Measurements from ENCODE around the gene LGMN. TPM values are rescaled to one million over a fixed set of nuclear protein-coding genes. Genes with fewer than 3 reads are reported as not detected.
A peak's percentile ranks its signal among the peaks of the same experiment; 100 is the strongest.

Gene LGMN
- total and polyA plus RNA-seq, 4 experiments from 2014 or later: 9.6 to 14.0 (median 12.3) TPM

DNA sequence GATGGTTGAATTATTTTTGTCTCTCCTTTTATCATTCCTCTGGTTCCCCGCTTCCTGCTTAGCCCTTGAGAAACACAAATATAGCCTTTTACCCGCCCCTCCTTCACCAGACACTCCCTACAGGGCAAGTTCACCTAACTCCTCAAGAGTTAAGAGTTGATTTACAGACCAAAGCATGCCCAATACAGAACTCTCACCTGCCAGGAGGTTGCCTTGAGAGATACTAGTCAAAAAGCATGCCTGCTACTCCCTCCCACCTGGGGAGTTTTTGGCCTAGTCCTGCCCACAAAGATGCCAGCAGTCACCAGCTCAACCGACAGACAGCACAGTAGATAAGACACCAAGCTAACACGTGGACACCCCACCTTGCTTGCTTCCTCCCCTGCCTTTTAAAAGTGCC, 11.2 kb downstream of the LGMN start:
- Histone ChIP-seq H3K27me3 (ENCODE audit: insufficient read depth, low read length) (no peaks in the 10 kb centered on the region), H3K9me3 (ENCODE audit: control insufficient read depth in 1 of 2, low read length in 2 of 2) (no peaks in the 10 kb centered on the region), H3K36me3 (ENCODE audit: insufficient read depth, low read length) (no peaks in the 10 kb centered on the region), H3K4me1 (ENCODE audit: insufficient read depth, low read length) (no peaks in the 10 kb centered on the region), H3K4me3 (ENCODE audit: low read length in 2 of 2) (no peak overlapping the region), H3K27ac (ENCODE audit: low read depth, low read length) (no peak overlapping the region)
- Mint-ChIP-seq H3K4me3 (peak overlapping the region in 1 of 8 donors; percentile 0), H3K27me3 (no peaks in the 10 kb centered on the region), H3K27ac (peak overlapping the region in 4 of 7 donors; percentile 61 to 76 (median 65)), H3K4me1 (peaks cover 0 to 6% (median 2%) of the 10 kb centered on the region in 4 donors), H3K9me3 (no peaks in the 10 kb centered on the region), H3K36me3 (peaks cover 0 to 5% of the 10 kb centered on the region in 2 donors)
- intact Hi-C loops (cut with micrococcal nuclease): no loop called here
- POLR2A ChIA-PET (ENCODE audit: partially characterized antibody): no interaction called here
- no peak for DNase-seq
- CTCF ChIA-PET (ENCODE audit: partially characterized antibody): no interaction called here

DNA sequence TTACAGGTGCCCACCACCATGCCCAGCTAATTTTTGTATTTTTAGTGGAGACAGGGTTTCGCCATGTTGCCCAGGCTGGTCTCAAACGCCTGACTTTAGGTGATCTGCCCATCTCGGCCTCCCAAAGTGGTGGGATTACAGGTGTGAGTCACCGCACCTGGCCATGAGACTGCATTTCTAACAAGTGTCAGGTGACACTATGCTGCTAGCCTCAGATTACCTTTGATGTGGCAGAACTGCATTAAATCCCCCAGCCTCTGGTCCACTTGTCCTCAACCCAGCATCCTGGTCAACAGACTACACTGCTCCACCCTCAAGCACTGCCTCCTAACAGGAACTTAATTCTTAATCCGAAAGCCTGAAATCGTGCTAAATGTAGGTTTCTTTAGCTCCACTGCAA, 13.1 kb downstream of the LGMN start:
- Histone ChIP-seq H3K27ac (ENCODE audit: low read depth, low read length) (no peak overlapping the region), H3K36me3 (ENCODE audit: insufficient read depth, low read length) (no peaks in the 10 kb centered on the region), H3K4me1 (ENCODE audit: insufficient read depth, low read length) (no peaks in the 10 kb centered on the region), H3K27me3 (ENCODE audit: insufficient read depth, low read length) (no peaks in the 10 kb centered on the region), H3K4me3 (ENCODE audit: low read length in 2 of 2) (no peak overlapping the region), H3K9me3 (ENCODE audit: control insufficient read depth in 1 of 2, low read length in 2 of 2) (no peaks in the 10 kb centered on the region)
- POLR2A ChIA-PET (ENCODE audit: partially characterized antibody): no interaction called here
- Mint-ChIP-seq H3K4me3 (no peak overlapping the region), H3K4me1 (peaks cover 0 to 6% (median 2%) of the 10 kb centered on the region in 4 donors), H3K36me3 (peaks cover 4 to 18% of the 10 kb centered on the region in 2 donors), H3K9me3 (no peaks in the 10 kb centered on the region), H3K27me3 (no peaks in the 10 kb centered on the region), H3K27ac (no peak overlapping the region)
- DNase-seq: no peak
- CTCF ChIA-PET (ENCODE audit: partially characterized antibody): no interaction called here
- intact Hi-C loops (cut with micrococcal nuclease): no loop called here

DNA sequence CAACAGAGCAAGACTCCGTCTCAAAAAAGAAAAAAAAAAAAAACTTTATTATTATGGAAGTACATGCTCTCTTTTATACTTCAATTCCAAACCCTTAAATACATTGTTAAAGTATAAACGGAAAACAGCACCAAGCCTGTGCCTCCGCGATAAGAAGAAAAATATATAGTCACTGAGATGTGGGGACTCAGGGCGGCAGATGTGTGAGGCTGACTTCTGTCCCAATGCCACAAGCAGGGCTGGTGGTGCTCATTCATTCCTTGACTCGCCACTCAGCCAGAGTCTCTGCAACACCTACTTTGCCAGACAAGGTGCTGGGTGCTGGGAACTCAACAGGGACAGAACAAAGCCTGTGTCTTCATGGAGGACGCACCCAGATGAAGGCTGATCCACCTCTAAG, 13.8 kb downstream of the LGMN start:
- H3K9me3 ChIP-seq (ENCODE audit: control insufficient read depth in 1 of 2, low read length in 2 of 2): no peaks in the 10 kb centered on the region
- no peak overlapping the region for H3K4me3 ChIP-seq (ENCODE audit: low read length in 2 of 2)
- H3K27me3 ChIP-seq (ENCODE audit: insufficient read depth, low read length): no peaks in the 10 kb centered on the region
- Mint-ChIP-seq H3K27ac (no peak overlapping the region), H3K27me3 (peaks cover 0 to 3% of the 10 kb centered on the region in 2 donors), H3K4me3 (no peak overlapping the region), H3K36me3 (peaks cover 6 to 18% of the 10 kb centered on the region in 2 donors), H3K9me3 (no peaks in the 10 kb centered on the region), H3K4me1 (peaks cover 1 to 6% (median 4%) of the 10 kb centered on the region in 4 donors)
- intact Hi-C loops (cut with micrococcal nuclease): no loop called here
- H3K4me1 ChIP-seq (ENCODE audit: insufficient read depth, low read length): no peaks in the 10 kb centered on the region
- DNase-seq: no peak
- ChIA-PET CTCF (ENCODE audit: partially characterized antibody) (no interaction called here), POLR2A (ENCODE audit: partially characterized antibody) (no interaction called here)
- no peak overlapping the region for H3K27ac ChIP-seq (ENCODE audit: low read depth, low read length)
- no peaks in the 10 kb centered on the region for H3K36me3 ChIP-seq (ENCODE audit: insufficient read depth, low read length)

DNA sequence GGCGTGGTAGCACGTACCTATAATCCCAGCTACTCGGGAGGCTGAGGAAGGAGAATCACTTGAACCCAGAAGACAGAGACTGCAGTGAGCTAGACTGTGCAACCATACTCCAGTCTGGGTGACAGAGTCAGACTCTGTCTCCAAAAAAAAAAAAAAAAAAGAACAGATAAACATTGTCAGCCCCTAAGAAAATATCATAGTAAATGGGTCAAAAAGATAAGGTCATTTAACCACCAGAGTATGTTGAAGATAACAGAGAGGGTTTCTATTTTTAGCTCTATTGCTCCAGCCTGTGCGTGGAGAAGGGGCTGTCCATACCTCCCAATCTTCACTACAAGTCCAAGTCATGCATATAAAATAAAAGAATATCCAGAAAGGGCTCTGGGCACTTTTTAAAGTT, 15.4 kb downstream of the LGMN start:
- no peak for DNase-seq
- H3K36me3 Mint-ChIP-seq: peaks cover 6 to 18% of the 10 kb centered on the region in 2 donors
- H3K4me3 Mint-ChIP-seq: no peak overlapping the region
- no peaks in the 10 kb centered on the region for H3K27me3 ChIP-seq (ENCODE audit: insufficient read depth, low read length)
- H3K4me3 ChIP-seq (ENCODE audit: low read length in 2 of 2): no peak overlapping the region
- intact Hi-C loops (cut with micrococcal nuclease): no loop called here
- no peak overlapping the region for H3K27ac Mint-ChIP-seq
- no peaks in the 10 kb centered on the region for H3K36me3 ChIP-seq (ENCODE audit: insufficient read depth, low read length)
- no peaks in the 10 kb centered on the region for H3K9me3 Mint-ChIP-seq
- H3K4me1 Mint-ChIP-seq: peaks cover 3 to 6% (median 4%) of the 10 kb centered on the region in 4 donors
- H3K27me3 Mint-ChIP-seq: peaks cover 0 to 3% of the 10 kb centered on the region in 2 donors
- H3K27ac ChIP-seq (ENCODE audit: low read depth, low read length): no peak overlapping the region
- H3K4me1 ChIP-seq (ENCODE audit: insufficient read depth, low read length): no peaks in the 10 kb centered on the region
- CTCF ChIA-PET (ENCODE audit: partially characterized antibody): no interaction called here
- H3K9me3 ChIP-seq (ENCODE audit: control insufficient read depth in 1 of 2, low read length in 2 of 2): no peaks in the 10 kb centered on the region
- POLR2A ChIA-PET (ENCODE audit: partially characterized antibody): no interaction called here

DNA sequence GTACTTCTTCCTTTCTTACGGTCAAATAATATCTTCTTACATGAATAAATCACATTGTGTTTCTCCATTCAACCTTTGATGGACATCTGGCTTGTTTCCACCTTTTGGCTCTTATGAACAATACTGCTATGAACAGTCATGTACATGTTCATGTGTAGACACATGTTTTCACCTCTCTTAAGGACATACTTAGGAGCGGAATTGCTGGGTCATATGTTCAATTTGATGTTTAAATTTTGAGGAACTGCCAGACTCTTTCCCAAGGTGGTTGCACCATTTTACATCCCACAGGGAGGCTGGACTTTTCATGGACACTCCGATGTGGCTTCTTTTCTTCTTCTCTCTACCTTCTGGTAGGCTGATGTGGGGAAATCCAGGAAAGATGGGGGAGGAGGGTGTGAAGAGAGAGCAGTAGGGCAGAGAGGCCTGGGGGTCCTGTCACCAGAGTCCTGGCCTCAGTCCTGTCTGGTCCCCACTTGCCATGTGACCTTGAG, 16.8 kb downstream of the LGMN start:
- peaks cover 0 to 6% (median under 1%) of the 10 kb centered on the region in 4 donors for H3K4me1 Mint-ChIP-seq
- no peaks in the 10 kb centered on the region for H3K36me3 ChIP-seq (ENCODE audit: insufficient read depth, low read length)
- no peak overlapping the region for H3K4me3 ChIP-seq (ENCODE audit: low read length in 2 of 2)
- H3K9me3 Mint-ChIP-seq: peaks cover 0 to 3% (median 0%) of the 10 kb centered on the region in 8 donors
- no peak overlapping the region for H3K27ac ChIP-seq (ENCODE audit: low read depth, low read length)
- ChIA-PET CTCF (ENCODE audit: partially characterized antibody) (no interaction called here), POLR2A (ENCODE audit: partially characterized antibody) (no interaction called here)
- H3K27ac Mint-ChIP-seq: no peak overlapping the region
- intact Hi-C loops (cut with micrococcal nuclease): no loop called here
- no peaks in the 10 kb centered on the region for H3K27me3 ChIP-seq (ENCODE audit: insufficient read depth, low read length)
- DNase-seq: no peak
- no peak overlapping the region for H3K4me3 Mint-ChIP-seq
- H3K36me3 Mint-ChIP-seq: peaks cover 6 to 25% of the 10 kb centered on the region in 2 donors
- H3K9me3 ChIP-seq (ENCODE audit: control insufficient read depth in 1 of 2, low read length in 2 of 2): no peaks in the 10 kb centered on the region
- no peaks in the 10 kb centered on the region for H3K4me1 ChIP-seq (ENCODE audit: insufficient read depth, low read length)
- peaks cover 2 to 7% of the 10 kb centered on the region in 2 donors for H3K27me3 Mint-ChIP-seq

DNA sequence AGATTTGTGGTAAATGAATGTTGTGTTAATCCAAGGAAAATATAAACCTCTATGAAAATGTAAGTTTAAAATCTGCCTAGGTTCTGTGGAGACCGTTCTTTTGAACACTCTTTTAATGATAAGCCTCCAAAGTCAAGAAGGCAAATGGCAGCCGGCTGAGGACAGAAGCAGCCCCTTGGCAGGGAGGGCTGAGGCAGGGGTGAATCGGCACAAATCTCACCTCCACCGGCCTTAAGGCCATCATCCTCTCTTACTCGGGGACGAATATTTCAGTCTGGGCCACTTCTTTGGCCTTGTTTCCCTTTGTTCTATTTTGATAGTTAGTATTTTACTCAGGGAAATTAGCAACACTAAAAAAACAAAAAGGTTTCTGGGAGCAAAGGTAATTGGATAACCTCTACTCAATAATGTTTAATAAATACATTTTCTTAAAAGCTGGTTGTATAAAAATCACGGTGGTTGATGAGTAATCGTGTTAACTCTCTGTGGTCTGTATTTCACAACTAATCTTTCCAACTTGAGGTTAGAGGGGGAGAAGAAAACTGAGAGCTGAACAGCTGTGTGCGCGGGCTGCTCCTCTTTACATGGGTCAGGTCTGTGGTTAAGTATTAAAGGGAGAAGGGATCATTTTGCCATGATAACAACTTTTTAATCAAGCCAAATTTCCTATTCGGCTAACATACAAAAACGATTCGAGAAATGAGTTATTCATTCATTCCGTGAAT, 18.6 kb downstream of the LGMN start:
- Histone ChIP-seq H3K4me1 (ENCODE audit: insufficient read depth, low read length) (no peaks in the 10 kb centered on the region), H3K27ac (ENCODE audit: low read depth, low read length) (no peak overlapping the region), H3K27me3 (ENCODE audit: insufficient read depth, low read length) (no peaks in the 10 kb centered on the region), H3K36me3 (ENCODE audit: insufficient read depth, low read length) (no peaks in the 10 kb centered on the region), H3K9me3 (ENCODE audit: control insufficient read depth in 1 of 2, low read length in 2 of 2) (no peaks in the 10 kb centered on the region), H3K4me3 (ENCODE audit: low read length in 2 of 2) (no peak overlapping the region)
- Mint-ChIP-seq H3K4me1 (peaks cover 0 to 6% (median under 1%) of the 10 kb centered on the region in 4 donors), H3K4me3 (no peak overlapping the region), H3K27ac (no peak overlapping the region), H3K27me3 (peaks cover 2 to 9% of the 10 kb centered on the region in 2 donors), H3K36me3 (peaks cover 6 to 27% of the 10 kb centered on the region in 2 donors), H3K9me3 (peaks cover 0 to 3% (median 0%) of the 10 kb centered on the region in 8 donors)
- no peak for DNase-seq
- intact Hi-C loops (cut with micrococcal nuclease): no loop called here
- ChIA-PET CTCF (ENCODE audit: partially characterized antibody) (no interaction called here), POLR2A (ENCODE audit: partially characterized antibody) (no interaction called here)

DNA sequence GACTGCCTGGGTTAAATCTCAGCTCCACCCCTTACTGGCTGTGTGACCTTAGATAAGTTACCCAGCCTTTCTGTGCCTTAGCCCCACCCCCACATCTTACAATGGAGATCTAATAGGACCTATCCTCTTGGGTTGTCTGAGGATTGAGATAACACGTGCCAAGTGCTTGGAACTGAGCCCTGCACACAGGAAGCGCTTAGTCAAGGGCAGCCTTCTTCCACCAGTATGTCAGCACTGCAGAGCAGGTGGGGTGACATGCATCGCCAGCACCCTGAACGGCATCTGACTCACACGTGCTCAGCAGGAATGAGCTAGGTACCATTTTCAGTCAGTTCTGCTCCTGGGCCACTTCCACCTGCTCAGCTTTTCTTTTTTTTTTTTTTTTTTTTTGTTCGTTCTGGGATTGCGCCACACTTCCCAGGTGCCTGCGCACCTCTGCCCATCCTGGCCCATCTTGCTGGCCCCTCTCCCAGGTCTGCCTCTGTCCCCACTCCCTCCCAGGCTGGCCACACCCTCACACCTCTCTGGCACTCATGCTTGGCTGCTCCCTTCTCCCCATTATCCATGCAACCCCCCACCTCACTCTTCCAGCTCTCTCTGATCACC, 19.6 kb downstream of the LGMN start:
- Mint-ChIP-seq H3K36me3 (peaks cover 6 to 27% of the 10 kb centered on the region in 2 donors), H3K27ac (no peak overlapping the region), H3K4me1 (peaks cover 0 to 6% (median under 1%) of the 10 kb centered on the region in 4 donors), H3K27me3 (peaks cover 2 to 9% of the 10 kb centered on the region in 2 donors), H3K9me3 (peaks cover 0 to 3% (median 0%) of the 10 kb centered on the region in 8 donors), H3K4me3 (peak overlapping the region in 1 of 8 donors; percentile 47)
- Histone ChIP-seq H3K36me3 (ENCODE audit: insufficient read depth, low read length) (no peaks in the 10 kb centered on the region), H3K9me3 (ENCODE audit: control insufficient read depth in 1 of 2, low read length in 2 of 2) (no peaks in the 10 kb centered on the region), H3K27ac (ENCODE audit: low read depth, low read length) (no peak overlapping the region), H3K27me3 (ENCODE audit: insufficient read depth, low read length) (no peaks in the 10 kb centered on the region), H3K4me3 (ENCODE audit: low read length in 2 of 2) (no peak overlapping the region), H3K4me1 (ENCODE audit: insufficient read depth, low read length) (no peaks in the 10 kb centered on the region)
- DNase-seq: no peak
- ChIA-PET POLR2A (ENCODE audit: partially characterized antibody) (no interaction called here), CTCF (ENCODE audit: partially characterized antibody) (interaction anchor here (1.0 kb wide), 1 partner anchor 22 kb away, joined by 3 read pairs; no protein-coding TSS in a partner anchor)
- intact Hi-C loops (cut with micrococcal nuclease): no loop called here

Data from CD4-positive, alpha-beta memory T cell (primary cell).